ENCODE measurements around the gene PTGS2.

Gene PTGS2

DNA sequence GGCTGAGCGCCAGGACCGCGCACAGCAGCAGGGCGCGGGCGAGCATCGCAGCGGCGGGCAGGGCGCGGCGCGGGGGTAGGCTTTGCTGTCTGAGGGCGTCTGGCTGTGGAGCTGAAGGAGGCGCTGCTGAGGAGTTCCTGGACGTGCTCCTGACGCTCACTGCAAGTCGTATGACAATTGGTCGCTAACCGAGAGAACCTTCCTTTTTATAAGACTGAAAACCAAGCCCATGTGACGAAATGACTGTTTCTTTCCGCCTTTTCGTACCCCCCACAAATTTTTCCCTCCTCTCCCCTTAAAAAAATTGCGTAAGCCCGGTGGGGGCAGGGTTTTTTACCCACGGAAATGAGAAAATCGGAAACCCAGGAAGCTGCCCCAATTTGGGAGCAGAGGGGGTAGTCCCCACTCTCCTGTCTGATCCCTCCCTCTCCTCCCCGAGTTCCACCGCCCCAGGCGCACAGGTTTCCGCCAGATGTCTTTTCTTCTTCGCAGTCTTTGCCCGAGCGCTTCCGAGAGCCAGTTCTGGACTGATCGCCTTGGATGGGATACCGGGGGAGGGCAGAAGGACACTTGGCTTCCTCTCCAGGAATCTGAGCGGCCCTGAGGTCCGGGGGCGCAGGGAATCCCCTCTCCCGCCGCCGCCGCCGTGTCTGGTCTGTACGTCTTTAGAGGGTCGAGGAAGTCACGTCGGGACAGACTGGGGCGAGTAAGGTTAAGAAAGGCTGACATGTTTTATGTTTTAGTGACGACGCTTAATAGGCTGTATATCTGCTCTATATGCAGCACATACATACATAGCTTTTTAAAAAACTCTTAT lies at the start of gene PTGS2:
Gene PTGS2, minus strand, starts transcription at position 179 of the 817 bp plus-strand sequence. Its CDS starts 133 bp downstream, at position 46.
- no peak for DNase-seq

GRCh38 chr1:186722711-186723309 lies 42.6 kb upstream of the PTGS2 start:
- no peak for DNase-seq

DNA sequence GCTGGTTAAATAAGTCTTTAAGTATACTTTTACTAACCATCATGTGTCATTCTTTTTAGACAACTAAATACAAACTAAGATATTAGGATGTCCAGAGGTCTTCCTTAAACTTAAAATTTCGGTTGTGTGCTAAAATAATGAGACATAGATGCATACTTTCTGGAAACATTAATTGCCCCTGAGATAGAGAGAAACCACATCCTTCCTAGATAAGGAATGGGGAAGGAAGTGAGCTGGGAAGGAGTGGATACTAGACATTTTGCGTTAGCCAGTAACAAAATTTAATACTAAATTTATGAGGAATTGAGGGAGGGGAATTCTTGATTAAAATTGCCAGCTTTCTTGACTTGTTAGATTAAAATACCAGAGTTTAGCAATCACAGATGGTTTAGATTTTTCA lies 37.1 kb upstream of the PTGS2 start:
- no peak for DNase-seq

- no peak for DNase-seq
Measured at GRCh38 chr1:186715887-186716809, 35.9 kb upstream of the PTGS2 start.

- no peak for DNase-seq
Measured at GRCh38 chr1:186710696-186711095, 30.5 kb upstream of the PTGS2 start.

- DNase-seq, result no peak
Measured at GRCh38 chr1:186708694-186709097, 28.5 kb upstream of the PTGS2 start.

- no peak for DNase-seq
Measured at GRCh38 chr1:186703209-186703766, 23.1 kb upstream of the PTGS2 start.

DNA sequence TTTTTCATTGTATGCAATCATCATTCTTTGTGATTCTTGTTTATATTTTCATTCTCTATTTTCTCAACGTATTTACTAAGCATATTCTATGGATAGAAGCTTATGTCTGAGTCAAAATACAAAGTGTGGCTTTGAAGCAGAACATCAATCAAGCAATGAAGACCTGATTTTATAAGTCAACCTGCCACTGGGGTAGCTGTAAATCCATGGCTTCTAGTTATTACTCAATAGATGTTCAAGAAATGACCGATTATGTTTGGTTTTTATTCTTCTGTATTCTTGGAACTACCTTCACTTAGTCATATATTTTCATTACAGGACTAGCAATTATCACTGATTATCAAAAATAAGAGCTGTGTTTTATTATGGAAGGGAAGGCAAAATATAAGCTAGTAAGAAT lies 20.5 kb upstream of the PTGS2 start:
- DNase-seq, result no peak

- no peak for DNase-seq
Measured at GRCh38 chr1:186699519-186699918, 19.3 kb upstream of the PTGS2 start.

- no peak for DNase-seq
Measured at GRCh38 chr1:186689907-186690306, 9.7 kb upstream of the PTGS2 start.

- DNase-seq, result no peak
Measured at GRCh38 chr1:186689376-186689775, 9.2 kb upstream of the PTGS2 start.

DNA sequence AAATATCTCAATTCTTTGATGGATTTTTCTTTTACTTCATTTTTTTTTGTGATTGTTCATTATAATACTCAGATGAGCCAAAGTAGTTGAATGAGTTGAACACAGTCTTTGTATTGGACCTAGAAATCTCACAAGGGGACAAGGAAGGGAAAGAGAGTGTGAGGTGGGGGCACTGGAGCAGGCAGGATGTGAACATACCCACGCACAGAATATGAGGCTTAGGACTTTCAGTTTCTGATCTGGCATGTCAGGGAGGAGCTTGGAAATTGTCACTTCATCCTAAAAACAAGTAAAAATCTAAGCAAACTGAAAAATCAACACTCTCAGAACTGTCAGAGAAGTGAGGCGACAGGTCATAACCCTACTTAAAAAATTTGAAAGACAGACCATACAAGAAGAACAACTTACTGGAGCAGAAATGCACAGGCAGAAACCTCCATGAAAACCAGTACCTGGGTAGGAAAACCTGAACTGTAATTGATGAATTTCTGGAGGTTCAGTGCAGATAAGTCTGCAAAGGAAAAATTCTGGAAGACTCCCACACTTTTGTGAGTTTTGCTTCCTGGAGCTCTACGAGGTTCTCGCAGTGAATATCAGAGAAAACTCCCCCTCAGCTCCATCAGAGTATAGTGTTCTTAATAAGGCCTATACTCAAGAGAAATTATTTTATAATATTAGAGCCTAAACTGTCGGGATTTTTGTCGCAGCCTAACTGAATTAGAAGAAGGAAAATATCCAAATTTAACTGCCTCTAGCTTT lies 3.6 kb upstream of the PTGS2 start:
- no peak for DNase-seq

GRCh38 chr1:186682736-186683135 lies 2.5 kb upstream of the PTGS2 start:
- no peak for DNase-seq

DNA sequence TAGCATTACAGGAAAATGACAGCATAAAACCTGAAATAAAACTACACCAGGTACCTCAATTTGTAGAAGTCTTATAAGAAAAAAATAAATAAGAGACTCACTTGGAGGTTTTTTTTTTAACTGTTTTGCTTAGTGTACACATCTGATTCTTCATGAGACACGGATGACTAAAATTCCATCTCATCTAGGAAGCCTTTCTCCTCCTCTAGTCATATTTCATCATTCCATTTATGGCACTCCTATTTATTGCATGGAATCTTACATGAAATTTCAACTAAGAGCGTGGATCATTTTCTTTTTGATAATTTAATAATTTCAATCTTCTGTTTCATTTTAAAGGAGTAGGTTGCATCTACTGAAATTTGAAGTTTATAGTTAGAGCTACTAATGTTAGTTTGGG lies 1.6 kb upstream of the PTGS2 start:
- no peak for DNase-seq

DNA sequence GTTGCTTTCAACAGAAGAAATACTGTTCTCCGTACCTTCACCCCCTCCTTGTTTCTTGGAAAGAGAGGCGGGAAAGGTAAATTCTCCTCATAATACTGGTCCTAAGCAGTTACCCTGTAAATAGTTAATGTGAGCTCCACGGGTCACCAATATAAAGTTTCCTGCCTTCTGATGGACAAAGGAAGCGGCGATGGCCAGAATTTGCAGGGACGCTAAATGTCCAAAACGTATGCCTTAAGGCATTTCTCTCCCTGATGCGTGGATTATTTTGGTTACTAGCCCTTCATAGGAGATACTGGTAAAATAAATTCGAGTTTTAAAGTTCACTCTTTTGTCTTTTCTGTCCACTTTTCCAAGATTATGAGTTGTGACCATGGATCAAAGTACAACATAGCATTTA lies 898 bp upstream of the PTGS2 start:
- DNase-seq, result no peak

DNA sequence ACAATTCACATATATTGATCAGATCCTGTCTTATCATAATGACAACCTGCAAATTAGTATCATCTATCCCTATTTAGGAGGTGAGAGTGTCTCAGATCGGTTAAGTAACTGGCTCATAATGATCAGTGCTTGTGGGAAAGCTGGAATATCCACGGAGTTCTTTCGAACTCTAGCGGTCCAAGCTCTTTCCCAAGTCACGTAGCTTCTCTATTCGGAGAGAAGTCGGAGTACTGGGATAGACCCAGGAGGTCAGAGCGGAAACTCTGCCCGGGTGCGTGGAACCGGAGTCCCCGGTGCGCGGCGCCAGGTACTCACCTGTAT lies 339 bp downstream of the PTGS2 start:
- DNase-seq, result no peak

DNA sequence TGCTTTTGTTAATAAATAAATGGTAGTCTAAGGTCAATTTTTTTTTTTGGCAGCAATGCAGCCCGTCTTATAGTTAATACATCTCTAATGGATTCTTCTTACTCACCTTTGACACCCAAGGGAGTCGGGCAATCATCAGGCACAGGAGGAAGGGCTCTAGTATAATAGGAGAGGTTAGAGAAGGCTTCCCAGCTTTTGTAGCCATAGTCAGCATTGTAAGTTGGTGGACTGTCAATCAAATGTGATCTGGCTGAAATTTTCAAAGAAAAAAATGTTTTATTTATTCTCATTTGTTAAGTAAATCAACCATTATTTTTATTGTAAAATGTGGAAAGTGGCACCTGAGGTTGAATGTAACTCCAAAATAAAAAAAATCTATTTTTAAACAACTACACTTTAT lies 2.1 kb downstream of the PTGS2 start:
- DNase-seq, result no peak

- no peak for DNase-seq
Measured at GRCh38 chr1:186672596-186672995, 7.6 kb downstream of the PTGS2 start.

DNA sequence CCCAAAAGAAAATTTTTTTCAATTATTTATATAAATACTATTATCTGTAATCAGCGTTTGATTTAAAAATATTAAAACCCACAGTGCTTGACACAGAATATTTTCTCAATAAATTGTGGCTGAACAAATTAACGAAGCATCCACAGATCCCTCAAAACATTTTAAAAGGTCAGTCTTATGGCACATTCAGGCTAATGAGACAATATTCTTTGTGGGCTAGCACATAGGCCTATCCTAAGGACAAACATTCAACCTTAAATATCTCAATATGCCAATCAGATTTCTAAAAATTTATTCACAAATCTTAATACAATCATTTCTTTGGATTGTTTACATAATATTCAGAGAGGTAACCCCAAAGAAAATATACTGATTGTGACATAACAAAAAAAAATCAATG lies 8.1 kb downstream of the PTGS2 start:
- no peak for DNase-seq

DNA sequence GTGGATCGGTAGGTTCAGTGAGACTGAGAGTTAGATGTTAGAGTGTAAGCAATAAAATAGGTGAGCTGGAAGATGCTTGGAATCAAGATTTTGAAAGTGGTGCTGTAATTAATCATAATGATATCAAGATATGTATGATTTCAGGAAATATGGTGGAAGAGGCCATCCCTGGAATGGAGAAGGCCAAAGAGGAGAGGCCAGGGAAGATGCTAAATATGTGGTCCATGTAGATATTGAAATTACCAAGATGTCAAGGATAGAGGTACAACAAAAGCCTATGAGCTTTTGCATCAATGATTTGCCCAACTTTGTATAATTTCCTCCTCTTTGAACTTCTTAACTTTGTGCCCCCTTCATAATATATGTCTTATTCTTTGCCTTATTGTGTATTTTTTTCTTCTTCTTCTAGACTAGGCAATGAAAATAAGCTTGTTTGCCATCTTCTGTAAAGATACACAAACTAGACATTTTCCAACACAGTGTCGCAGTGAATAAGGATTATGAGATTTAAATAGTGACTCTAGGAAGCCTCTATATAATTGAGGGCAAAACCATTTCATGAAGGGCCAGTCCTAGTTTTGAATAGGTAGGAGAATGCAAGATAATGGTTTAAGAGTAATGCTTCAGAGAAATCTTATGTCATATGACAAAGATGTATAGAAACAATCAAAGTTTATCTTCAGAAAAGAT lies 8.9 kb downstream of the PTGS2 start:
- no peak for DNase-seq

GRCh38 chr1:186670297-186671135 lies 9.7 kb downstream of the PTGS2 start:
- DNase-seq, result no peak
